ENCODE measurements around the gene CA12.

DNA sequence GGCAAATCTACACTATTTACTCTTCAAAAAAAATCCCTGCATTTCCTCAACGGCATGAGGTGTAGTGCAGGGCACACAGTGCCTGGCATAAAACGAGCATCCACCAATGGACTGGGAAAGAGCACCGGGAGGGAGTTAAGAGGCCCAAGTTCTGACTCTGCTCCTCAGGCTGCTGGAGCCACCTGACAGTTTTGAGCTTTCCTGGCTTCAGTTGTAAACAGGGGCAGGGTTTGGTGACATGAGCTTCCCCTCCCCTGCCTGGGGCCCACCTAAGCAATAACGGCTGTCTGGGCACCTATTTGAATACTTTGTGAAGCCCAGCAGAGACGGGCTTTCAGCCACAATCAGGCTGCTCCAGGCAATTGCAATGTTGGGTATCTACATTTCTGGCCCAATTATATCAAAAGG is 16.4 kb downstream of the CA12 start:
- no peak for TF ChIP-seq POLR2A (IDR thresholded peaks at IDR 0.05)
- TF ChIP-seq, protein P1, sequence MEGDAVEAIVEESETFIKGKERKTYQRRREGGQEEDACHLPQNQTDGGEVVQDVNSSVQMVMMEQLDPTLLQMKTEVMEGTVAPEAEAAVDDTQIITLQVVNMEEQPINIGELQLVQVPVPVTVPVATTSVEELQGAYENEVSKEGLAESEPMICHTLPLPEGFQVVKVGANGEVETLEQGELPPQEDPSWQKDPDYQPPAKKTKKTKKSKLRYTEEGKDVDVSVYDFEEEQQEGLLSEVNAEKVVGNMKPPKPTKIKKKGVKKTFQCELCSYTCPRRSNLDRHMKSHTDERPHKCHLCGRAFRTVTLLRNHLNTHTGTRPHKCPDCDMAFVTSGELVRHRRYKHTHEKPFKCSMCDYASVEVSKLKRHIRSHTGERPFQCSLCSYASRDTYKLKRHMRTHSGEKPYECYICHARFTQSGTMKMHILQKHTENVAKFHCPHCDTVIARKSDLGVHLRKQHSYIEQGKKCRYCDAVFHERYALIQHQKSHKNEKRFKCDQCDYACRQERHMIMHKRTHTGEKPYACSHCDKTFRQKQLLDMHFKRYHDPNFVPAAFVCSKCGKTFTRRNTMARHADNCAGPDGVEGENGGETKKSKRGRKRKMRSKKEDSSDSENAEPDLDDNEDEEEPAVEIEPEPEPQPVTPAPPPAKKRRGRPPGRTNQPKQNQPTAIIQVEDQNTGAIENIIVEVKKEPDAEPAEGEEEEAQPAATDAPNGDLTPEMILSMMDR (IDR thresholded peaks at IDR 0.05): no peak
